ENCODE data around the gene PRIM2. TPM values are rescaled to one million over a fixed set of nuclear protein-coding genes. Genes with fewer than 3 reads are reported as not detected.

PRIM2 gene
- total and polyA plus RNA-seq, 2 of the 8 experiments (the other 6 are each of a cell fraction or from before 2014, with no cell fraction given): 20.8 to 46.8 TPM

DNA sequence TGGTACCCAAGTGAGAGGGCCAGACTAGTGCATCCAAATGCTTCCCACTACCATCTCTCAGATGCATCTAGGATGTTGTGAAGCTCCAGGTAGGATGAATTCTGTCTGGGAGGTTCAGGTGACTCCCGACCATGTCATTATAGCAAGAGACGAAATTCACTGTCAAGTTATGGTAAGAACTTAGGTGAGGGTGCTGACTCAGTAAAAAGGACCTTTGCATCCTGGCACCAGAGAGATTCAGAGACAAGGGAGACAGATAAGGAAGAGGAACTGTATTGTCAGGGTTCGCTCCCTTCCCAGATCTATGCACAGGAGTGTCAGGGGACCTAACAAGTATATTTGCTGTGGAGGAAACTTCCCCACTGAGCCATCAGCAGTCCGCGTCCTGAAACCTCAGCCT, 11.2 kb upstream of the PRIM2 start:
- H2AK5ac ChIP-seq (ENCODE audit: low read depth, low read length): no peak overlapping the region
- H3K18ac ChIP-seq (ENCODE audit: extremely low read depth, low read length): no peak overlapping the region
- no peak overlapping the region for H4K5ac ChIP-seq (ENCODE audit: insufficient read length, low read depth, low read length)
- no peak overlapping the region for H3K4ac ChIP-seq (replicated peaks; ENCODE audit: insufficient read length, low read depth, low read length)
- H3K27ac ChIP-seq (ENCODE audit: low read depth, low read length): no peak overlapping the region
- no peak overlapping the region for H2AFZ ChIP-seq (ENCODE audit: low read length)
- H2BK20ac ChIP-seq (ENCODE audit: low read length): no peak overlapping the region
- H3K23ac ChIP-seq (ENCODE audit: insufficient read length): no peak overlapping the region
- H3K23me2 ChIP-seq (ENCODE audit: low read depth, low read length): no peaks in the 10 kb centered on the region
- H3K9me3 ChIP-seq (ENCODE audit: insufficient read depth in 2 of 2, low read depth in 1 of 2, low read length in 1 of 2): peaks cover 0 to 13% of the 10 kb centered on the region in 2 experiments; a peak in 2 of 4 replicates
- no peaks in the 10 kb centered on the region for H3K36me3 ChIP-seq (ENCODE audit: control insufficient read depth in 2 of 4, insufficient read depth in 4 of 4, low read length in 3 of 4)
- no peaks in the 10 kb centered on the region for H3K79me2 ChIP-seq (ENCODE audit: control insufficient read depth in 1 of 2, insufficient read depth in 2 of 2, low read length in 2 of 2)
- H3K27me3 ChIP-seq (replicated peaks in 1 of 4; ENCODE audit: control insufficient read depth in 3 of 4, extremely low read depth in 1 of 4, insufficient read depth in 3 of 4, low read length in 3 of 4): no peaks in the 10 kb centered on the region
- no peaks in the 10 kb centered on the region for H4K20me1 ChIP-seq (replicated peaks in 1 of 2; ENCODE audit: control insufficient read depth in 1 of 2, insufficient read depth in 2 of 2, low read length in 2 of 2)
- H2BK12ac ChIP-seq (ENCODE audit: low read depth, low read length): no peak overlapping the region
- H4K91ac ChIP-seq (replicated peaks; ENCODE audit: insufficient read length, low read length): no peak overlapping the region
- ChIA-PET CTCF (ENCODE audit: partially characterized antibody) (interaction anchor here (1.5 to 3.0 kb wide), 3 partner anchors 10 to 402 kb away, joined by 7 to 15 read pairs (median 8); partner anchors contain the start of gene PRIM2), POLR2A (ENCODE audit: partially characterized antibody) (no interaction called here)
- no peak overlapping the region for H3K4me3 ChIP-seq (ENCODE audit: extremely low read depth in 1 of 4, insufficient read depth in 2 of 4, low read depth in 3 of 4, low read length in 4 of 4)
- no peak overlapping the region for H3K56ac ChIP-seq (replicated peaks; ENCODE audit: insufficient read length, low read depth, low read length)
- no peak overlapping the region for H3K14ac ChIP-seq (ENCODE audit: insufficient read length)
- no peak overlapping the region for H2BK120ac ChIP-seq (replicated peaks; ENCODE audit: low read depth, low read length)
- no peak overlapping the region for H3K9ac ChIP-seq (replicated peaks in 1 of 4; ENCODE audit: extremely low read depth in 1 of 4, low read depth in 3 of 4, low read length in 3 of 4)
- no peaks in the 10 kb centered on the region for H3K79me1 ChIP-seq (ENCODE audit: low read depth, low read length)
- H3K4me2 ChIP-seq (ENCODE audit: insufficient read depth in 1 of 2, low read depth in 2 of 2, low read length in 2 of 2): no peak overlapping the region
- no peak overlapping the region for H2BK5ac ChIP-seq (ENCODE audit: low read depth, low read length)
- no peak for FAIRE-seq
- no peaks in the 10 kb centered on the region for H3K4me1 ChIP-seq (replicated peaks in 1 of 4; ENCODE audit: control insufficient read depth in 3 of 4, insufficient read depth in 4 of 4, low read length in 3 of 4)
- DNase-seq (ENCODE audit: low read depth in 1 of 2, low spot score in 2 of 2): no peak
- no peak overlapping the region for H4K8ac ChIP-seq (ENCODE audit: extremely low read depth, insufficient read depth, low read length)
- no peak overlapping the region for H2BK15ac ChIP-seq (ENCODE audit: low read length)
- WGBS, 2 experiments (ENCODE audit: extremely low coverage in 1 of 2, insufficient coverage in 1 of 2, insufficient read length in 1 of 2, insufficient replicate concordance in 2 of 2, low coverage in 1 of 2, low lambda C conversion rate in 2 of 2, missing lambda C conversion rate in 1 of 2): 79% methylated on average over 5 of the region's 5 CpGs; no CpG with 5 or more reads in 1 of the 2 experiments
- no peak for TF ChIP-seq PHF8 (conservative IDR thresholded peaks at IDR 0.05; ENCODE audit: low read depth, low read length)
- no peak for TF ChIP-seq SP4 (IDR thresholded peaks at IDR 0.05; ENCODE audit: low read length)
- TF ChIP-seq CHD2 (IDR thresholded peaks at IDR 0.05; ENCODE audit: low read length): no peak
- no peak for TF ChIP-seq BRCA1 (IDR thresholded peaks at IDR 0.05; ENCODE audit: low read depth, low read length)

Data from H1 (cell line).